Rectal smooth muscle tissue (tissue), 1 donor: Measurements from ENCODE around the gene LCORL.
"Not testable (repeated sequence)": the region's sequence is repeated elsewhere in the genome, so short reads cannot be mapped to it uniquely, and the experiment has no call there.

Experiments
- H3K27ac ChIP-seq: one replicate; pipeline ENCODE4 v1.7.0; 2013; ENCODE audit warnings: low read depth, low read length, inconsistent platforms
- H3K27me3 ChIP-seq: one replicate; pipeline ENCODE4 v1.7.0; 2013; ENCODE audit warnings: low read length; ENCODE audit not compliant: control insufficient read depth, insufficient read depth
- H3K36me3 ChIP-seq: one replicate; pipeline ENCODE4 v1.7.0; 2013; ENCODE audit warnings: low read length; ENCODE audit not compliant: control insufficient read depth, insufficient read depth
- H3K4me1 ChIP-seq: one replicate; pipeline ENCODE4 v1.7.0; 2013; ENCODE audit warnings: low read length; ENCODE audit not compliant: control insufficient read depth, insufficient read depth
- H3K4me3 ChIP-seq: one replicate; pipeline ENCODE4 v1.7.0; 2013; ENCODE audit warnings: low read length
- H3K9ac ChIP-seq: one replicate; pipeline ENCODE4 v1.7.0; 2013; ENCODE audit warnings: low read length

LCORL gene

DNA sequence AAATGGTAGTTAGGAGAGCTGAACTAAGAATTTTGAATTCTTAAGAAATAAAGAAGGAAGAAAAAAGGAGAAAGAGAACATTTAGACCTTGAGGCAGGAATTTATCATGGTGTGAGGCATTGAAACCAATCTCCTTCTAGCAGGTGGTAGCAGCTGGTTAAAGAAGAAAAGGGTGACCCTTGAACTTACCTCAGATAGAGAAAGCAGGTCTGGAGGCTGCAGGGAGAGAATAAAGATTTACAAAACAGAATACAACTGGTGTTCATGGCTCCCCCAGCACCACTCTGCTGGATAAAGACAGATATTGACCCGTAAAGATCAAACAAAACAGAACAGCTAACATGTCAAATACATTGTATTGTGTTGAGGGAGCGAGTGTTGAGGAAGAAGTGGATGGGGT is 154.7 kb downstream of the LCORL start:
- Histone ChIP-seq H3K9ac (no peak overlapping the region), H3K27me3 (no peaks in the 10 kb centered on the region), H3K4me3 (no peak overlapping the region), H3K36me3 (no peaks in the 10 kb centered on the region), H3K27ac (no peak overlapping the region), H3K4me1 (no peaks in the 10 kb centered on the region)

DNA sequence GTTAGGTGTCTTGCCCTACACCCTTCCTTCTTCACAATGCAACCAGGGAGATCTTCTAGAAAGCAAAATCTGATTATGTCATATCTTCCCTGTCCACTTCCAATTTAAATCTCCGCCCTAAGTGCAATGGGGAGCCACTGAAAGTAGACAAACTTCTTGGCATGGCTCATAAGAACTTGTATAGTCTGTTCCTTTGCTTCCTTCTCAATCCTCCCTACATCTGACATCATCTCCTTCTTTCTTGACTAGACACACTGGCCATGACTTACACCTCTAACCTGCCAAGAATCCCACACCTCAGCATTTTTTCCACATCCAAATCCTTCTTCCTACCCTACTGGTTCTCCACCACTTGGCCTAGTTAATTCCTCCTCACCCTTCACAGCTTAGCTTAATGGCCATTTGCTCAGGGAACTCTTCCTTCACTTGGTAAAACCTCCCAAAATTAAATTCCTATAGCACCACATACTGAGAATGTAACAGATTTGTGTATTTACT is 155.6 kb downstream of the LCORL start:
- H3K27ac ChIP-seq: no peak overlapping the region
- H3K9ac ChIP-seq: no peak overlapping the region
- no peaks in the 10 kb centered on the region for H3K36me3 ChIP-seq
- no peaks in the 10 kb centered on the region for H3K27me3 ChIP-seq
- H3K4me1 ChIP-seq: no peaks in the 10 kb centered on the region
- no peak overlapping the region for H3K4me3 ChIP-seq

DNA sequence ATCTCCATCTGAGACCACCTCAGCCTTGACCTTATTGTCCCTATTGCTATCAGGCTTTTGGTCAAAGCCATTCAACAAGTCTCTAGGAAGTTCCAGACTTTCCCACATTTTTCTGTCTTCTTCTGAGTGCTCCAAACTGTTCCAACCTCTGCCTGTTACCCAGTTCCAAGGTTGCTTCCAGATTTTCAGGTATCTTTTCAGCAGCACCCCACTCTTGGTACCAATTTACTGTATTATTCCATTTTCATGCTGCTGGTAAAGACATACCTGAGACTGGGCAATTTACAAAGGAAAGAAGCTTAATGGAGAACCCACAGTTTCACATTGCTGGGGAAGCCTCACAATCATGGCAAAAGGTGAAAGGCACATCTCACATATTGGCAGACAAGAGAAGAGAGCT is 159.6 kb downstream of the LCORL start:
- H3K36me3 ChIP-seq, H3K4me1 ChIP-seq: not testable (repeated sequence)

DNA sequence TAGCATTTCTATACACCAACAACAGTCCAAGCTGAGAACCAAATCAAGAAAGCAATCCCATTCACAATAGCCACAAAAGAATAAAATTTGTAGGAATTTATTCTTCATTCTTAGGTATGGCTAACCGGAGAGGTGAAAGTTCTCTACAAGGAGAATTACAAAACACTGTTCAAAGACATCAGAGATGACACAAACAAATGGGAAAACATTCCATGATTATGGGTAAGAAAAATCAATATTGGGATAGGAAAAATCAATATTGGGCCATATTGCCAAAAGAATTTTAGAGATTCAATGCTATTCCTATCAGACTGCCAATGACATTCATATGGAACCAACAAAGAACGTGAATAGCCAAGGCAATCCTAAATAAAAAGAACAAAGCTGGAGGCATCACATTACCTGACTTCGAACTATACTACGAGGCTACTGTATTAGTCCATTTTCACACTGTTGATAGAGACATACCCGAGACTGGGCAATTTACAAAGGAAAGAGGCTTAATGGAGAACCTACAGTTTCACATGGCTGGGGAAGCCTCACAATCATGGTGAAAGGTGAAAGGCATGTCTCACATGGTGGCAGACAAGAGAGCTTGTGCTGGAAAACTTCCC is 161.7 kb downstream of the LCORL start:
- Histone ChIP-seq H3K4me3 (no peak overlapping the region), H3K36me3 (no peaks in the 10 kb centered on the region), H3K27me3 (no peaks in the 10 kb centered on the region), H3K27ac (no peak overlapping the region), H3K4me1 (no peaks in the 10 kb centered on the region), H3K9ac (no peak overlapping the region)

More for the DNA sequence above, 159.6 kb downstream of the LCORL start:
- H3K9ac ChIP-seq, H3K4me3 ChIP-seq, H3K27ac ChIP-seq, H3K27me3 ChIP-seq: not testable (repeated sequence)

DNA sequence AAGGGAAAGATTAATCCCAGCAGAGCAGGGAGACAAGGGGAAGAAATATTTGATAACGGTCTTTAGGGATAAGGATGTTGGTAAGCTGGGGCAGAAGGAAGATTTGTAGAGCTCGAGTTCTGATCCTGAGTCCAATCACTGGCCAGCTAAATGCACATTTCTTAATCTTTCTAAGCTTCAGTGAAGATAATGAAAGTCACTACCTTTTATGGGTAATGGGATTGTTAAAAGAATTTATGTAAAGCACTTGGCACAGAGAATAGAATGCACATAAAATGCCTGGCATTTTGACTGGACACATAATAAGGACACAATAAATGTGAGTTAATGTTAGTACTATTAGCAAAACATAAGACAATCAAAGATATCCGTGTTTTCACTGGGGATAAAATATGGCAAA is 167.5 kb downstream of the LCORL start:
- H3K9ac ChIP-seq: no peak overlapping the region
- no peak overlapping the region for H3K27ac ChIP-seq
- H3K4me1 ChIP-seq: no peaks in the 10 kb centered on the region
- no peaks in the 10 kb centered on the region for H3K36me3 ChIP-seq
- H3K27me3 ChIP-seq: no peaks in the 10 kb centered on the region
- H3K4me3 ChIP-seq: no peak overlapping the region

DNA sequence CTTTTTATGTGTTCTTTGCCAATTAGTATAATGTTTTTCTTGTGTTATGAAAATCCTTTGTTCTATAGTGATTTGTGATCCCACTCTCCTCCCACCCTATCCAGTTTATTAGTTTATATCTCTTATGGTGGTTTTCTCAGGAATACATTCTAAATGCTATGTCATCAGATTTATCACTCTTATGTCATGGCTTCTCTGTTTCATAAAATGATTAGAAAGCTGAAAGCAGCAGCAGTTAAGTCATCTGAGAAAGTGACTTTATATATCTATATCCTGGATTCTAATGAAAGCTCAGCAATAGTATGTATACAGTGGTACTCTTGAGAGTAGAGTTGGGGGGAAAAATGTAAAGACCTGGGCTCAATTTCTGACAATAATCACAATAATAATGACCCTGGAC is 169.6 kb downstream of the LCORL start:
- no peak overlapping the region for H3K9ac ChIP-seq
- H3K27me3 ChIP-seq: no peaks in the 10 kb centered on the region
- H3K4me3 ChIP-seq: no peak overlapping the region
- no peak overlapping the region for H3K27ac ChIP-seq
- H3K36me3 ChIP-seq: no peaks in the 10 kb centered on the region
- no peaks in the 10 kb centered on the region for H3K4me1 ChIP-seq

DNA sequence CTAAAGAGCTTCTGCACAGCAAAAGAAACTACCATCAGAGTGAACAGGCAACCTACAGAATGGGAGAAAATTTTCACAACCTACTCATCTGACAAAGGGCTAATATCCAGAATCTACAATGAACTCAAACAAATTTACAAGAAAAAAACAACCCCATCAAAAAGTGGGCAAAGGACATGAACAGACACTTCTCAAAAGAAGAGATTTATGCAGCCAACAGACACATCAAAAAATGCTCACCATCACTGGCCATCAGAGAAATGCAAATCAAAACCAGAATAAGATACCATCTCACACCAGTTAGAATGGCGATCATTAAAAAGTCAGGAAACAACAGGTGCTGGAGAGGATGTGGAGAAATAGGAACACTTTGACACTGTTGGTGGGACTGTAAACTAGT is 171.3 kb downstream of the LCORL start:
- H3K4me1 ChIP-seq, H3K27ac ChIP-seq, H3K9ac ChIP-seq, H3K27me3 ChIP-seq, H3K4me3 ChIP-seq, H3K36me3 ChIP-seq: not testable (repeated sequence)

DNA sequence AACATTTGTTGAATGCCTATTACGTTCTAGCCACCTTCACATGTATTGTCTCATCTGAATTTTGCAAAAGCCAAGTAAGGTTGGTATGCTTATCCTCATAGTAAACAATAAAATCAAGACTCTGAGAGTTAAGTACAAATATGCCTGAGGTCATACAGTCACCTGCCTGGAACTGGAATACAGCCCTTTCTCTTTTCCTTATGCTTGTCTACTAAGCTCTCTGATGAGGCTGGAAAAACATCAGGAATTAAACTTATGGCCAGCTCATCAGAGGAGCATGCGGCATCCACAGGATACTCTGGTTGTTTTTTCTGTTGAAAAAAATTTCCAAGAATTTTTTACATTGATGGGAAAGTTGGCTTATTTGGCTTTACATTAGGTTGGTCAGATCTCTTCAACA is 175.3 kb downstream of the LCORL start:
- Histone ChIP-seq H3K9ac (no peak overlapping the region), H3K4me1 (no peaks in the 10 kb centered on the region), H3K4me3 (no peak overlapping the region), H3K27ac (no peak overlapping the region), H3K27me3 (no peaks in the 10 kb centered on the region), H3K36me3 (no peaks in the 10 kb centered on the region)

DNA sequence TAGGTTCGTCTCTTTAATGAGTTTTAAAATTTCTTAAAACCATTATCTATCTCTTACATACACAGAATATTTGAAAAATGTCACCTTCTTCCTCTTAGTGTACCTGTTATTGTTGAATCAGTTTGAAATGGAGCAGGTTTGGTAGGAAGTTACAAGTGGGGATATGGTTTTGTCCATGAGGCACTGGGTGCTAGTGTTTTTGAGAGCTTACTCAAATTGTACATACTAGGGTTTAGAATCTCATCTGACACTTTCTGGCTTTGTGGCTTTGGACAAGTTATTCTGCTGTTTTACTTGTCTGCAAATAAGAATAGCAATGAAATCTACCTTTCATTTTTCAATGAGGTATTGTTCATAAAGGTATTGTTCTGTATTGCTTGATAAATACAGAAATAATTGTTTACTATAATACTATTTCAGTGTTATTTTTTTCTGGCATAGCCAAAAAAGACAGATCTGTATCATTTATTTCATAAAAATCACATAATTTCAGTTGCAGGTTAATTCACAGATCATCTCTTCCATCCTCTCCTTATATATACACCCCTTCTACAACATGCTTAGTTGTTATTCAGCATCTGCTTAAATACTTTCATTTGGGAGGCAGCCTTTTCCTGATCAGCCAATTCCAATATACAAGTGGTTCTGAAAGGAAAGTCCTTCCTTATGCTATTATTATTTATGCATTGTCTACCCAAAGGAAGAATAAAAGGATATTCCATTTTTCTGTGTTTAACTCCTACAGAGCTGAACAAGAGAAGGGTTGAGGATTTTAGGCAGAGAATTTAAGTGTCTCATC is 197.5 kb downstream of the LCORL start:
- H3K27me3 ChIP-seq: no peaks in the 10 kb centered on the region
- no peaks in the 10 kb centered on the region for H3K36me3 ChIP-seq
- H3K4me3 ChIP-seq: no peak overlapping the region
- H3K9ac ChIP-seq: no peak overlapping the region
- H3K27ac ChIP-seq: no peak overlapping the region
- no peaks in the 10 kb centered on the region for H3K4me1 ChIP-seq

DNA sequence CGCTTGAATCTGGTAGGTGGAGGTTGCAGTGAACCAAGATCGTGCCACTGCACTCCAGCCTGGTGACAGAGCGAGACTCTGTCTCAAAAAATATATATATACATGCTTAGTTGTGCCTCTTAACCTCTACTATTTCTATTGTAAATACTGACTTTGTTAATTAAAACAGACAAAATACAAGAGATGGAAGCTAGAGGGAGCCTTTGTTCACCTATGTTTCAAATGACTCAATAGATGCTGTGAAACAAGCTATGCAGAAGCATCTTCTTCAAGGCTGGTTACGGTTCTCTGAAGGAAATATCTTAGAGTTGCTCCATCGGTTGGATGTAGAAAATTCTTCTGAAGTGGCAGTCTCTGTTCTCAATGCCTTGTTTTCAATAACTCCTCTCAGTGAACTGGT is 204.5 kb downstream of the LCORL start:
- Histone ChIP-seq H3K36me3 (no peaks in the 10 kb centered on the region), H3K4me1 (no peaks in the 10 kb centered on the region), H3K9ac (no peak overlapping the region), H3K27ac (no peak overlapping the region), H3K4me3 (no peak overlapping the region), H3K27me3 (no peaks in the 10 kb centered on the region)

DNA sequence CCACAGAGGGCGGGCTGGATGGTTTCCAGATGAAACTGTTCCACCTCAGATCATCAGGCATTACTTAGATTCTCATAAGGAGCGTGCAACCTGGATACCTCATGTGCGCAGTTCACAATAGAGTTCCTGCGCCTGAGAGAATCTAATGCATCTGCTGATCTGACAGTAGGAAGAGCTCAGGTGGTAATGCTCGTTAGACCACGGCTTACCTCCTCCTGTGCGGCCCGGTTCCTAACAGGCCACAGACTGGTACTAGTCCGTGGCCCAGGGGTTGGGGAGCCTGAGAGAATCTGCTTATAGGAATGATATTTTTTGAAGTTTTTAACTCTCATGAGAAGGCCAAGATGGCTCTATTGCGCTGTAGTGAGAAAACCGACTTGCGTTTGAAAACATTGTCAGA is 205.4 kb downstream of the LCORL start:
- Histone ChIP-seq H3K4me1 (peaks cover 2% of the 10 kb centered on the region), H3K27ac (no peak overlapping the region), H3K27me3 (no peaks in the 10 kb centered on the region), H3K4me3 (no peak overlapping the region), H3K36me3 (no peaks in the 10 kb centered on the region), H3K9ac (no peak overlapping the region)

DNA sequence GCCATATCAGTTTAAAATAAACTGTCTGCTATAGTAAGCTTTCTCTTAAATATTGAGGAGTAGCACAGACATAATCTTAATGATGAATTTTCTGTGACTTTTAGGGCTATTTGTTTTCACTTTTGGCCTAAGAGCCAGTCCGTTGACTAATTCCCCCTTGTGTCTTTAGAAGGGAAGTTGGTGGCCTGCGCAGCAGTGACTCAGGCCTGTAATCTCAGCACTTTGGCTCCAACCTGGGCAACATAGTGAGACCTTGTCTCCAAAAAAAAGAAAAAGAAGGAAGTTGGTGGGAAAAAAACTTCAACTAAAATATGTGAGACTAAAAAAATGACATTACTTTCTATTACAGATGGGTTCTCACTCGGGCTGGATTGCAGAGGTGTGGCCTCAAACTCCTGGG is 207.4 kb downstream of the LCORL start:
- Histone ChIP-seq H3K4me3 (no peak overlapping the region), H3K9ac (no peak overlapping the region), H3K27ac (no peak overlapping the region), H3K36me3 (no peaks in the 10 kb centered on the region), H3K27me3 (no peaks in the 10 kb centered on the region), H3K4me1 (peaks cover 8% of the 10 kb centered on the region)

DNA sequence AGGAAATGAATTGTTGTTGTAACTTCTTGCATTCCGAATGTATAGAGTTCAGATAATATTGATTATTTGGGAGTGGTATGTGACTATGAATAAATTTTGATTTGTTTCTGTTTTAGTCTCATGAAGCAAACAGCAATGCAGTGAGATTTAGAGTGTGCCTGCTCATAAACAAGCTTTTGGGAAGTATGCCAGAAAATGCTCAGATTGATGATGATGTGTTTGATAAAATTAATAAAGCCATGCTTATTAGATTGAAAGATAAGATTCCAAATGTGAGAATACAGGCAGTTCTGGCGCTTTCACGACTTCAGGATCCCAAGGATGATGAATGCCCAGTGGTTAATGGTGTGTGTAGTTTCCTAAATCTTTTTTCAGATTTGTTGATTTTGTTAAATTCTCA is 208.8 kb downstream of the LCORL start:
- peaks cover 13% of the 10 kb centered on the region for H3K4me1 ChIP-seq
- H3K4me3 ChIP-seq: no peak overlapping the region
- no peak overlapping the region for H3K27ac ChIP-seq
- H3K27me3 ChIP-seq: no peaks in the 10 kb centered on the region
- no peaks in the 10 kb centered on the region for H3K36me3 ChIP-seq
- no peak overlapping the region for H3K9ac ChIP-seq
